HS-27A (cell line): ENCODE results near the gene MRPL12.
"Not testable (repeated sequence)": the region's sequence is repeated elsewhere in the genome, so short reads cannot be mapped to it uniquely, and the experiment has no call there.

ENCODE experiments used
- DNase-seq: peaks from one replicate; pipeline ENCODE4 v3.0.0-alpha.2; 2012; ENCODE audit warnings: low read depth, missing footprints

Gene MRPL12

DNA sequence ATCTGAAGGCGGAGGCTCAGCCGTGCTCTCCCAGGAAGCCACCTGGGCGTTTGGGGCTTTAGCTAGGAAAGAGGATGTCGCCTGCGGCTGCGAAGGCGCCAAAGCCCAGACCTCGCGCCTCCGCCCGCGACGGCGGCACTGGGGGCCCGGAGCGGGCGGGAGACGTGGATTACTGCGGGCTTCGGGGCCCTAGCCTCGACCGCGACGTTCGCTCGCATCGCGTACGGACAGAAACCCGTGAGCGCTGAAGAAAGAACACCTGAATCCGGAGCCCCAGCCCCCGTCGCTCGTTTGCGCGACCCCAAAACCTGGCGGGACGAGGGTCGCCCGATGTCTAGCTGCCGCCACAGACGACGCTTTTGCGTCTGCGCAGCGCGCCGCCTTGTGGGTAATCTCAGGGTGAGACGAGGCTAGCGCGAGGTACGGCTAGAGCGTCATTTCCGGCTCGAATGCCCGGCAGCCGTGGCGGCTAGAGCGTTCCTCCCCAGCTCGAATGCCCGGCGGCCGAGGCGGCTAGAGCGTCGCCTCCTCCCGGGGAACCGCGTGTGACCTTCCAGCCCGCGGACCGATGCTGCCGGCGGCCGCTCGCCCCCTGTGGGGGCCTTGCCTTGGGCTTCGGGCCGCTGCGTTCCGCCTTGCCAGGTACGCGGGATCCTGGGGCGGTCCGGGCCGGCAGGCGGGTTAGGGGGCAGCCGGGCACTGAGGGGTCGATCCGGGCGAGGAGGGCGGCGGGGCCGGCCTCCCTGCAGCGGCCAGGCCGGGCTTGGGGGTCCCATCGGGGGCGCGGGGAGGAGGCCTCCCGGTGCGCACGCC is at the start of gene MRPL12:
Gene MRPL12 (plus strand): TSS at position 434 of the 813 bp plus-strand sequence. CDS start 135 bp downstream, at position 569.
- DNase-seq = no peak

DNA sequence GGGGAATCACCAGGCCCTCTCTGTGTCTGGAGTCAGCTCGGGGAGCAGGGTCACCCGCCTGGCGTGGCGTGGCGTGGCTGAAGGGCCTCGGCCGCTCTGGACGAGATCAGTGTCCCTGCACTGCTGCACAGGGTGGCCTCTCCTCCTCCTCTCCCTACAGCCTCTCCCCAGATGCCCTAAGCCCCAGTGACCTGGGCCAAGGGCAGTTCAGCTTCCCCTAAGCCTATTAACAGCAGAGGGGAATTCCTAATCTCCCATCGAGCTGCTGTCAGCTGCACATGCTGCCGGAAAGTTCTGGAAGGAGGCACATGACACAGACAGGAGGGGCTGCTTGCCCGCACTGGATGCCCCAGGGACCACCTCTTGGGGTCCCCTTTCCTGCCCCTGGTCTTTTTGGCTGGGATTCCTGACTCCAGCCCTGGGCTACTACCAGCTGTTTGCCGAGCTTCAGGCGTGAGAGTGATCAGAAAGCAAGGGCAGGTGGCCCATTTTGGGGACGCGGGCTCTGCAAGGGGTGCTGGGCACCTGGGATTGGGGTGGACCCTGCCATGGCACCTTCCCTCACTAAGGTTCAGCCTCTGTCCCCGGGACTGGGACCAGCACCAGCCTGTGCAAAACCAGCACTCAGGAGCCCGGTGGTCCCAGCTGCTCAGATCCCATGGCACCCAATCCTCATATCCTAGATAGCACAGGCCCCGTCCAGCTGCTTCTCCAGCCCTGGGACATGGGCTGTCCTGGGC is 47.6 kb upstream of the MRPL12 start:
- DNase-seq = no peak

DNA sequence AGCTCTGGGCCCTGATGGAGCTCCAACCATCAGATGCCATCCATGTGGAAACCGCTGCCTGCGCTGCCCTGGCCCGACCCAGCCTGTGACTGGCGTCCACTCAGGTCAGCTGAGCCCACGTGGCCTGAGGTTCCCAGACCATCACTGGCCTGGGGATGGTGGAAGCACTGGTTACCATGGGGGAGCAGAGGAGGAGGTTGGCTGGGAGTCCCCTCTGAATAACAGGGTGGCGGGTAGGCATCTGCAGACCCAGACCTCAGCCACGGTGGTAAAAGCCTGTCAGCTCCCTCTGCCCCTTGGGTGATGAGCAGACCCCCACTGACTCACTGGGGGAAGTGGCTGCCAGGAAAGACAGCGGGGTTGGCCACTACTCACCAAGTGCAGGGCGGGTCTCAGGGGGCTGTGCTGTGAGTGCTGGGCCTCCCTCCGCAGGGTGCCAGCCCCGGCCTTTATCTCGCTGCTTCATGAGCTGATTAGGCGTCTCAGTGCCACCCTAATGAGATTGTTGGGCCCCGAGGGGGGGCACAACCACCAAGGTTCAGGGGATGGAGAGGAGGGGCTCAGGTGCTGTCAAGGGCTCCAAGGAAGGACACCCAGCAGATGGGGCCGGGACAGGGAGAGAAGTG is 46.9 kb upstream of the MRPL12 start, which contains the start of gene PDE6G:
Gene PDE6G (minus strand): TSS at position 425 of the 626 bp plus-strand sequence. CDS start 3,237 bp downstream, outside the sequence.
- DNase-seq = no peak

DNA sequence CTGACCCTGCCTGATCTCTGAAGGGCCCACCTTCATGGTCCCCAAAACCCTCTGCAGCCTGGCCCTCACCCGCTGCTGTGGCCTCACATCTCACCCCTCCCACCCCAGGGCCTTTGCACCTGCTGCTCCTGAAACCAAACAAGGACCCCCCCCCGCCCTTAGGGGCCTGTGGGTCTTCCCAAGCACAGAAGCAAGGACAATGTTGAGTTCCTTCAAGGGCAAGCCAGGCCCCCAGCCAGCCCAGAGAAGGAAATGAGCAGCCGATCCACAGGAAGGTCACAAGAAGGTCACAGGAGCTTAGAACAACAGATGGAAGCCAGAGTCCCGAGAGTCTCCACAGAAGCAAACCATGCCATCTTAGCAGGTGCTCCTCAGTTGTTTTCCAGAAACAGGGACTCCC is 46.3 kb upstream of the MRPL12 start:
- no peak for DNase-seq

DNA sequence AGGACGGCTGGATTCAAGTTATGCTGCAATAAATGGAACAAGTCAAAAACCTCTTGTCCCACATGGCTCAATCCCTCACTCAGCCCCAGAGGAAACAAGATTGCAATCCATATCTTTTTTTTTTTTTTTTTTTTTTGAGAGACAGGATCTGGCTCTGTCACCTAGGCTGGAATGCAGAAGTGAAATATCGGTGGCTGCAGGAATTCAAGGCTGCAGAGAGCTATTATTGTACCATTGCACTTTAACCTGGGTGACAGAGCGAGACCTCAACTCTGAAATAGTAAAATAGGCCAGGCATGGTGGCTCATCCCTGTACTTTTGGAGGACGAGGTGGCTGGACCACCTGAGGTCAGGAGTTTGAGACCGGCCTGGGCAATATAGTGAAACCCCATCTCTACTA is 44.1 kb upstream of the MRPL12 start:
- no peak for DNase-seq

DNA sequence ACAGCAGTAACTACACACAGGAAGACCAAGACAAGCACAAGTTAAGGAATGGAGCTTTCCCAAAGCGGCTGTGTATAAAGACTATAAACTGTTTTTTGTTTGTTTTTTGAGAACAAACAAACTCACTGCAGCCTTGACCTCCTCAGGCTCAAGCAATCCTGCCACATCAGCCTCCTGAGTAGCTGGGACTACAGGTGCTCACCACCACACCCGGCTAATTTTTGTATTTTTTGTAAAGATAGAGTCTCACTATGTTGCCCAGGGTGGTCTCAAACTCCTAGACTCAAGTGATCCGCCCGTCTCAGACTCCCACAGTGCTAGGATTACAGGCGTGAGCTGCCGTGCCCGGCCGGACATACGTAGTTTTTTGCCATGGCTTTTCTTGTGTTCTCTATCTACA is 42.7 kb upstream of the MRPL12 start:
- DNase-seq = no peak

DNA sequence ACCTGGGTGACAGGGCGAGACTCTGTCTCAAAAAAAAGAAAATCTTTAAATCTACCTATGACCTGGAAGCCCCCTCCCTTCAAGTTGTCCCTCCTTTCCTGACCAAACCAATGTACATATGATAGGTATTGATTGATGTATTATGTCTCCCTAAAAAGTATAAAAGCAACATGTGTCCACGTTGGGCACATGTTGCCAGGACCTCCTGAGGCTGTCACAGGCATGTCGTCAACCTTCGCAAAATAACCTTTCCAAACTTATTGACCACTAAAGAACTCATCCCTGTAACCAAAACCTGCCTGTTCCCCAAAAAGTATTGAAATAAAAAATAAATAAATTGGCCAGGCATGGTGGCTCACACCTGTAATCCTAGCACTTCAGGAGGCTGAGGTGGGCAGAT is 41.2 kb upstream of the MRPL12 start:
- no peak for DNase-seq

DNA sequence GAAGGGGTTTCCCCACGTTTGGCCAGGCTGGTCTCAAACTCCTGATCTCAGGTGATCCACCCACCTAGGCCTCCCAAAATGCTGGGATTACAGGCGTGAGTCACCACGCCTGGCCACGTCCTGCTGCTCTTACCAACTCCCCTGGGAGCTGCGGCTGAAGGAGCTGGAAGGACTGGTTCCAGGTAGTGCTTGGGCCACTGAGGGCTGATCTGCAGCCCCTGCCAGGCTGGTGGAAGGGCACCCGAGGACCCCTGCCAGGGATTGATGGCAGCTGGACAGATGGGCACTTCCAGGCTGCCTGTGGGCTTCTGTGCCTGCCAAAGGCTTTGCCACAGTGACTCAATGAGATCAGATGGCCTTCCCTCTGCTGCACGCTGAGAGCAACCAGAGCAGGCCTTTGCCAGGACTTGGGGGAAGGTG is 39.1 kb upstream of the MRPL12 start:
- no peak for DNase-seq

DNA sequence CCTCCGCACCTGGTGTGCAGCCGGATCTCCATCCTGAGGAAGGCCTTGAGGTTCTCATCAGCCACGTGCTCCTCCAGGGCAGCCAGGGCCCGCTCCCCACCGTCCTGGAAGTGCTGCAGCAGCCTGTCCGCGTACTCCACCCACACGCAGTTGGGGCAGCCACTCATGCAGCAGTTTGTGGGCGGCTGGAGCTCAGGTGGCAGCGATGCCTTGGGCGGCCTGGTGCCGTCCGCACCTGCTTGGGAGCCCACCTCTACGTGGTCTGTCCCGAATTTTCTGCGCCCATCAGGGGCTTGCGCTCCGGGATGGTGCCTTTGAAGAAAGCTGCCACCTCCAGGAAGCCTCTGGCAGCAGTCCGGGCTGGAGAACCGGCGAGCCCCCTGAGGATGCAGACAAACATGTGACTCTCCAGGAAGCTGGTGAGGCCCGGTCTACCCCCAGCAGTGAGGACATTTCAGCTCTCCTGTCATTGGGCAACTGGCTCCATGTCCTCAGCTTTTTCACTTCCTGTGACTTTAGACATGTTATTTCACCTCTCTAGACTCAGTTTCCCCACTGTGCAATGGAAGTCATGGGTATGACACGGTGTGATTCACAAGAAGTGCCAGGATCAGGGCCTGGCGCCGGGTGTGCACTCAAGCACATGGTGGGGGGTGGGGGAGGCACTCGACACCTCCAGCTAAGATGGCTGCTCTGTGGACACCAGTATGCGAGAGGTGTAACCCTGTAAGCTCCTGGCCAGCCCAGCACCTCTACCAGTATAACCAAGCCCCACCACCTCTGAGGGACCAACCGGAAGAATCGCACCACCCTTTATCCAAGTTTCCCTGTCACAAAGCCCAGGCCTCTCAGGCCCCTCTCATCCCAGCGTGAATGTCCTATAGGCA is 37.7 kb upstream of the MRPL12 start:
- DNase-seq = no peak

DNA sequence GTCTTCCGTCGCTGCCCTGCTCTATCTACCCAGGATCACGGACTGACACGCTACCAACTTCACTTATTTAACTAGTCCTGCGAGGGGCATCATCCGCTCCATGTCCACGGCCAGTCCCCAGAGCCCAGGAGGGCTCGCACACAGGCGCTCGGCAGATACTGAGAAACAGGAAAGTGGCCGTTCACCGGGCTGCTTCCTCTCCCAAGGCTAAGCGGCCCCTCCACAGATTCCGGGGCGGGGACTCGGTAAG is 37.1 kb upstream of the MRPL12 start:
- DNase-seq = no peak

DNA sequence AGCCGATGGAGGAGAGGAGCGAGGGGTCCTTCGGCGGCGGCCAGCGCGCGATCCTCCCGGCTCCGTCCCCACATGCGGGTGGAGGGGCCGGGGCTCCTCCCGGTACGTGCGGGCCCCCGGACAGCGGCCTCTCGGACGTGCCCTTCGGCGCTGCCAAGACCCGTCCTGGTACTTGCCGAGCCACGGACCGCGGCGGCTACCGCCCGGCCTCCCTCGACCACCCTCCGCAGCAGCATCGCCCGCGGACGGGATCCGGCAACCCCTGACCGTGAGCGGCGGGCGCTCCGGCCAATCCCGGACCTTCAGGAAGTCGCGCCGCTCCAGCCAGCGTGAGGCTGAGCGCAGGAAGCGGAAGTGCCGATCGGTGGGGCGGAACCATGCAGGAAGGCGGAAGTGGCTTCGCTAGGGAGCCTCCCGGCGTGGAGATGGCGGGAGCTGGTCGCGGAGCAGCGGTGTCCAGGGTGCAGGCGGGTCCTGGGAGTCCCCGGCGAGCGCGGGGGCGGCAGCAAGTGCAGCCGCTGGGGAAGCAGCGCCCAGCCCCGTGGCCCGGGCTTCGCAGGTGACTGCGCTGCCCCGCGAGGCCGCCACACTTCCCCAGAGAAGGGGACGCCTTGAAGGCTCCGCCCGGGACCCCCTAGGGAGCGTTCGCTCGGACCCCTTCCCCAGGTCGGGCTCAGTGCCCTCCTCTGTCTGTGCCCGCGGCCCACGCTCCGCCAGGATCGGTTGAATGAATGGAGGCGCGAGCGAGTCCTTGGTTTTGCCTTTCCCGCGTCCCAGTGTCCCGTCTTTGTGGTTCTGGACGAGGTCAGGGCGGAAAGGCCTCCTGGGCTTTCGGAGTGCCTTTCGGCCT is 36.6 kb upstream of the MRPL12 start, which contains the start of the genes CCDC137 and OXLD1:
Gene CCDC137 (plus strand): TSS at position 396 of the 850 bp plus-strand sequence. CDS start 30 bp downstream, at position 426.
Gene OXLD1 (minus strand): TSS at position 264 of the 850 bp plus-strand sequence. CDS start 28 bp downstream, at position 236.
- DNase-seq = peak; percentile 65

DNA sequence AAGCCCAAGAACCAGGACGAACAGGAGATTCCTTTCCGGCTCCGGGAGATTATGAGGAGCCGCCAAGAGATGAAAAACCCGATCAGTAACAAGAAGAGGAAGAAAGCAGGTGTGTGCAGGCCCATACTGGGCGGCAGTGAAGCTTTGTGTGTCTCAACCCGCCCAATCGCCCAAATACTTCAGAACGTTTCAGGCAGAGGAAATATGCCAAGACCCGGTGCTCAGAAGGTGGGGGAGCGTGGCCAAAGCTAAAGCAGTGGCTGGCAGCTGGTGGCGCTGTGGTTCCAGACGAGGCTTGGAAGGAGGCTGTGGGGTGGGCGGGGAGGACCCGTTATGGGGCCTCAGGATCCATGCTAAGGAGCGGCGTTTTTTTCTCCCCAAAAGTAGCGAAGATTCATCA is 35.4 kb upstream of the MRPL12 start:
- no peak for DNase-seq

DNA sequence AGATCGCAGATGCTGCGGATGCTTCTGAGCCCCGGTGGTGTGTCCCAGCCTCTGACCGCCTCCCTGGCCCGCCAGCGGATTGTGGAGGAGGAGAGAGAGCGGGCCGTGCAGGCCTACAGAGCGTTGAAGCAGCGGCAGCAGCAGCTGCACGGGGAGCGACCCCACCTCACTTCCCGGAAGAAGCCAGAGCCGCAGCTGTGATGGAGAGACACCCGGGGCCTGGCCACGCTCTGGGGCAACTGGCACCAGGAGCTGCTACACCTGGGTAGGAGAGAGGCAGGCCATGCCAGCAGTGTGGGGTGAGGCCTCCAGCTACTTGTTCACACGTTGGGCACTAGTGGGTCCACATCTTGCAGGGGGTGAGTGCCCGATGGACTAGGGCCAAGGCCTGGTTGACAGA is 30.7 kb upstream of the MRPL12 start:
- no peak for DNase-seq

DNA sequence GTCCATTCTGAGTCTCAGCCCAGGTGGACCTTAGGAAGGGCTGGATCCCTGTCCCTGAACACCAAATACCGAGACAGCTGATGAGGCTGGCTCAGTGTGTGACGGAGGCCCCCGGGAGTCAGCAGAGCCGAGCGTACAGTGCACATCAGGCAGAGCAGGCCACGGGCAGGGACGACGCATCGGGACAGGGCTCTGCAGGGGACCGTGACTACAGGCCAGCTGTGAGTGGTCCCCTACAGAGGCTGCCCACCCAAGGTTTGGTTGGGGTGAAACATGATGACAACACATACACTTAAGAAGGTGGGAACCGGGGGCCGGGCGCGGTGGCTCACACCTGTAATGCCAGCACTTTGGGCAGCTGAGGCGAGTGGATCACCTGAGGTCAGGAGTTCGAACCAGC is 30.2 kb upstream of the MRPL12 start:
- DNase-seq = no peak

DNA sequence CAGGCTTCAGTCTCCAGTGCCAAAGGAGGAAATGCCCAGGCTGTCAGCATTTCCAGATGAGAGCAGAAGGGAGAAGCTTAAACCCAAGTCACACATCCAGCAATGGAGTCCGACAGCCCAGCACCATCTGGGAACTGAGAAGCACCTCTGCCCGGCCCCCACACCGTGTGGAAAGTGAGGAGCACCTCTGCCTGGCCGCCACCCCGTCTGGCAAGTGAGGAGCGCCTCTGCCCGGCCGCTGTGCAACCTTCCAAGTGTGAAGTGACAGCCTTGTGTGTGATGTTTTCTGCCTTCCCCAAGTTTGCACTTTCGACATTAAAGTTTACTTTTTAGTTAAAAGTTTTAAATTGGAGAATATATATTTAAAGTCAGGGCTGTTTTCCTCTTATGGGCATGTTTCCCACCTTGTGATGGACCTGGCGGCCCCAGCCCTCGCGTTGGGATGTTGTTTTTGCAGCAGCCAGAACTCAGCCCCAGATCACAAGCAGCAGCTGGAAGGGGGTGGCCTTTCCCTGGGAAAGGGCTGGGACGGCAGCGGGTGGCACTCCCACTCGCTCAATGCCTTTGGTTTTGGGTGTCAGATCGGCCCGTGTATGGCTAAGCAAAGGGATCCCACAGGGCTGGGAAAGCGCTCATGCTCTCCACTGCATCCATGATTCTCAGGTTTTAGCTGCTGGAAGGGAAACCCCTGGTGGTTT is 29.5 kb upstream of the MRPL12 start:
- DNase-seq = no peak

DNA sequence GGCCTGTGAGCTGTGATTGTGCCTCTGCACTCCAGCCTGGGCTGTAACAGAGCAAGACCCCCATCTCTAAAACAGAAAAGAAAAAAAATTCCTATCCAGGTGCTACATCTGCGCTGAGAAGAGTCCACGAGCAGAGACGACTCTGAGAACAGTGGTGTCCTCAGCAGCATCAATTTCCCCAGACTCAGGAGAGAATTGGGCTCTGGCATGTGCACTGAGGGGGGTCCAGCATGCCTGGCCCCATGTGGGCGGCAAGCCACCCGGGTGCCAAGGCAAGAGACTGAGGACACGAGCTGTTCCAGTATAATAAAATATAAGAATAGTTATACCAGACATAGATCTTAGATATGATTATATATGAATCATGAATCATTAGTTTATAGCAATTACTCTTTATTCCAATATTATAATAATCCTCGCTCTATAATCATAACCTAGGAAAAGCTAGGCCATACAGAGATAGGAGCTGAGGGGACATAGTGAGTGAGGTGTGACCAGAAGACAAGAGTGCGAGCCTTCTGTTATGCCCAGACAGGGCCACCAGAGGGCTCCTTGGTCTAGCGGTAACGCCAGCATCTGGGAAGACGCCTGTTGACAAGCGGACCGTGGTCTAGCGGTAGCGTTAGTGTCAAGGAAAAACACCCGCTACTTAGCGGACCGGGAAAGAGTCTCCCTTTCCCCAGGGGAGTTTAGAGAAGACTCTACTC is 27.5 kb upstream of the MRPL12 start:
- DNase-seq = not testable (repeated sequence)

DNA sequence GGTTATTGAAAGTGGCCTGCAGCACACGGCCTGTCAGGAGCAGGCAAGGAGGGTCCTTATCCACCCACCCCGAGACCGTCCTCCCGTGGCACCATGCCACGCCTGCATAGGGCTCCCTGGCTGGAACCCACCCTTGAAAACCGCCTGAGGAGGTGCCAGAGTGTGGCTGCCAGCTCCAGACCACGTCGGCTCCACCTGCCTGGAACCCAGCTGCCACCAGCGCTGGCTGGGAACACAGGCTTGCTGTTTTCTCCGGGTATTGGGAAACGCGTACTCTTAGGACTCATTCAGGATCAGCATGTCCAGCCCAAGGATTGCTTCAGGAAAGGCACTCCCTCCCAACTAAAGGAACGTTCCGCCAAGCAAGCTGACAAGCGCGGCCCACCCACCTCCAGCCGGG is 26.3 kb upstream of the MRPL12 start:
- DNase-seq = no peak

DNA sequence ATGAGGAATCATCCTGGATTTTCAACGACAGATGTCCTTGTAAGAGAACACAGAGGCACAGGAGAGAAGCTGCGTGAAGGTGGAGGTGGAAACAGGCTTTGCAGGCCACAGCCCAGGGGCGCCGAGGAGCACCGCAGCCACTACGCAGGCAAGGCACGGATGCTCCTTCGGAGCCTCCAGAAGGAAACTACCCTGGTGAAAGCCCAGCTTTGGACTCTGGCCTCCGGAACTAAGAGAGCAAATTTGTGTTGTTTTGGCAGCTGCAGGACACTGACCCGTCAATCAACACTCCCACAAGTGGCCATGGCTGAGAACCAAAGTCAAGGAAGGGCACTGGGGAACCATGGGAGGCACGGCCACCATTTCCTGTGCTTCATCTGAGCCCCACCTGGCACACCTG is 23.0 kb upstream of the MRPL12 start:
- no peak for DNase-seq

DNA sequence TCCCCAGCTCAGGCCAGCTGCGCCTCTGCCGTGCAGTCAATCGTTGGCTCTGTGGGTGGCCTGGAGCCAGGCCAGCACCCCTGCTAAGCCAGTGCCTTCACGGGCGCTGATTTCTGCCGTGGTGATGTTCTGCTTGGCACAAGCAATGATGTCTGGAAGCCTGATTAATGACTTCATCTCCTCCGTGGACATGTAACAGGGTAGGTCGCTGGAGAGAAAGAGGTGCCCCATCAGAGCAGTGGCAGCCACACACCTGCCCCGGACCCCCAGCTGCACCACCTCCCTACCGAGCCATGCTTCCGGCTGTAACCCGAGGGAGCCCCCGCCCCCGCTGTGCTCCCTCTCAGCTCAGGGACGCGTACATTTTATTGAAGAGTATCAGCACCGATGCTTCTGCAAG is 21.5 kb upstream of the MRPL12 start:
- no peak for DNase-seq
